SH-SY5Y (cell line): ENCODE results near the gene ZFYVE1.

ENCODE experiments used
- GATA2 ChIP-seq: IDR thresholded peaks from 2 replicates; pipeline ENCODE4 v1.6.1; 2011; ENCODE audit warnings: mild to moderate bottlenecking, low read depth, low read length
- GATA3 ChIP-seq: IDR thresholded peaks from 2 replicates; pipeline ENCODE4 v1.6.1; 2011; ENCODE audit warnings: low read depth, mild to moderate bottlenecking, low read length, moderate library complexity

Gene ZFYVE1

GRCh38 chr14:72943876-72944430, 83.0 kb downstream of the ZFYVE1 start:
- TF ChIP-seq GATA3 (no peak), GATA2 (no peak)

DNA sequence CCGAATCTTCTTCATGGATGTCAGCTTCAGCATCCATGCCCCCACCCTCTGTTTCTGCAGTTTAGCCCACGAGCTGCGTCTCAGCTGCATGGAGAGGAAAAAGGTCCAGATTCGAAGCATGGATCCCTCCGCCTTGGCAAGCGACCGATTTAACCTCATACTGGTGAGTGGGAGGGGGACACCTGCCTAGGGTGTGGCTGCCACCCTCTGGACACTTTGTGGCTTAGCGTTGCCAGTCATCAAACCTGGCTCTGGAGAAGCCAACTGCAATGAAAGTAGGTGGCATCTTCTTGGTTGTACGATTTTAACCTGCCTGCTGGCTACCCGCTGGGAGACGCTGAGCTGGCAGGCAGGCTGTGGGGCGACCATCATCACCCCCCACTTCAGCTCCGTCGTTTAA, 84.0 kb downstream of the ZFYVE1 start:
- TF ChIP-seq GATA2 (no peak), GATA3 (no peak)

DNA sequence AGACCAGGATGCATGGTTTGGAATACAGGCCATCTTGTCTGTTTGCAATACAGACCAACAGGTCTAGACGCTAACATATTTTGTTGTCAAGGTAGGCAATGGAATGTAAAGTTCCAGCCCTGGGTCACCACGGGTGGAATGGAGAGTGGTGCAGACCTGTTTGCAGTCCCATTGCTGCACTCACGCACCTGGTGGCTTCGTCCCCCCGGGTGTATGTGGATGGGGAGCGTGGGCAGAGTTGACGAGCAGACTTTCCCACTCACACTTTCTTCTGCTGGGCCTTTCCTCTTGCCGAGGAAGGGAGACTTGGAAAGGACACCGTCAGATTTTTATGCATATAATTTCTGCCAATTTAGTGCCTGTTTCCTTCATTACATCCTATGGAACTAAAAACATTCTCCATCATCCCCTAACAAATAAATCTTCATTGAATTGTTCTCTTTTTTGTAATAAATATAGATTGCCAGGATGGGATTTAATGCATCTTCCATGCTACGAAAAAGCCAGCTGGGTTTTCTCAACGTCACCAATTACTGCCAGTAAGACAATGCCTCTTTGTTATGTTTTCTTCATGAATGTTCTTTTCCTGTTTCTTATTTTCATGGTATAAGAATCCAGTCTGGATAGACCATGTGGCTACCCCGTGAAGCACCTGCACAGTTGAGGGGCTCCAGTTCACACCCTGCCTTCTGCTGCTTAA, 85.5 kb downstream of the ZFYVE1 start:
- no peak for TF ChIP-seq GATA3
- TF ChIP-seq GATA2: no peak

GRCh38 chr14:72939630-72940029, 87.3 kb downstream of the ZFYVE1 start:
- TF ChIP-seq GATA2: no peak
- TF ChIP-seq GATA3: no peak

DNA sequence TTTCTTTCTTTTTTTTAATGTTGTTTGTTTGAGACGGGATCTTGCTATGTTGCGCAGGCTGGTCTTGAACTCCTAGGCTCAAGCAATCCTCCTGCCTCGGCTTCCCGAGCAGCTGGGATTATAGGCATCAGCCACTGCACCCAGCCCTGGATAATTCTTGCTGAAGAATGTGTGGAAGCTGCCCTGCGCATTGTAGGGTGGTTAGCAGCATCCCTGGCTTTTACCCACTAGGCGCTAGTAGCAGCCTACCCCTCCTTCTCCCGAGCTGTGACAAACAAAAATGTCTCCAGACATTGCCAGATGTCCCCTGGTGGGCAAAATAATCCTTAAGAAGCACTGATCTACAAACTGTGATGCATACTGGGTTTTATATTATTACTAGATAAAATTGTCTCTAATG, 94.0 kb downstream of the ZFYVE1 start:
- TF ChIP-seq GATA2 (no peak), GATA3 (no peak)

- TF ChIP-seq GATA2: no peak
- no peak for TF ChIP-seq GATA3
These were observed 97.4 kb downstream of the ZFYVE1 start for GRCh38 chr14:72929316-72930080.

GRCh38 chr14:72928872-72929271, 98.0 kb downstream of the ZFYVE1 start:
- no peak for TF ChIP-seq GATA2
- no peak for TF ChIP-seq GATA3

DNA sequence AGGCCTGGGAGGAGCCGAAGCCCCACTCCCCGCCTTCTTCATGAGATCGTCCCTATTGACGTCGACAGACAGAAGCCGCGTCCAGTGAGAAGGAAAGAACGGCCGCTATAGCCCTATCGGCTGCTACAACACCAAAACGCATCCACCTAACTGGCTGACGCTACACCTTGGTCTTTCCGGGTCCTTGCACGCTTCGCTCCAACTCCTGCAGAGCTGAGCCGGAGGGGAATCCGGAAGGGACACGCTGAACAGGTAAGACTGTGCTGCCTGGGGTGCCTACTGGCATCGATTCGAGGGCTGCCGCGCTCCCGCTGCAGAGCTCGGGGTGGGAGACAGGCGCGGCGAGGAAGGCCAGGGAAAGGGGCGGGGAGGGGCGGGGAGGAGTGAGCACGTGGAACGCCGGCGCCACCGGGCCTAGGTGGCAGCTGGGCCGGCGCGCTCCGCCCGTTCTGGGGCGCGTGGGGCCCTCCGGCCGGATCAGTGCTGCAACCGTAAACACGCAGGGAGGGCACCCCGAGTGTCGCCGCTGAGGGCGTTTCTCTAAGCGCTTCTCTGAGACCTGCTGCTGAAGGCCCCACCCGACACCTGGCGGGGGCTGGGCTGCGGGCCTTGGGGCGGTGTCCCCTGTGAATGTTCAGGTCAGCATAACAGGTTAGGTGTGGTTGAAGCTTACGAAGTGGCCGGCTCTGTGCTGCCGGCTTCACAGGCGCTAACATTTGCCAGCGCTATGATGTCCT, 100.4 kb downstream of the ZFYVE1 start, which contains the start of gene DCAF4:
TSS of gene DCAF4 (plus strand) at position 173 of the 737 bp plus-strand sequence. CDS start 11,515 bp downstream, outside the sequence.
- TF ChIP-seq GATA3 (no peak), GATA2 (no peak)

DNA sequence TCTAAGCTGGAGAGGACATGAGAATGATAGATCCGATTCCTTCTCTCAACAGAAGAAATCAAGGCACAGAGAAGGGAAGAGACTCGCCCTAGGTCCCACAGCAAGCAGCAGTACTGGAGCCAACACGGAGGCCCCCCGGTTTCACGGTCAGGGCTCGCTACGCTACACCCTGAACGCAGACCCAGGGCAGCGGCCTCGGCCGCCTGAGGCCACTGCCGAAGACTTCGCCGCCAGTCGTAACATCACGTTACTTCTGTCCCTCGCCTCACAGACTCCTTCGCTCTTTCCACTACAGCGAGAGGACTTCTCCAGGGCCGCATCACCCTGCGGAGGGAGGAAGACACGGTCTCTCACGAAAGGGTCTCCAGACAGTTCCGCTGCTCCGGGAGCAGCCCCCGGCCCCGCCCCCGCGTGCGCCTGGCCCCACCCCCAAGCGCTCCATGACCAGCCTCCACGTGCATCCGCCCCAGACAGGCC, 101.1 kb downstream of the ZFYVE1 start:
- TF ChIP-seq GATA2 (no peak), GATA3 (no peak)

DNA sequence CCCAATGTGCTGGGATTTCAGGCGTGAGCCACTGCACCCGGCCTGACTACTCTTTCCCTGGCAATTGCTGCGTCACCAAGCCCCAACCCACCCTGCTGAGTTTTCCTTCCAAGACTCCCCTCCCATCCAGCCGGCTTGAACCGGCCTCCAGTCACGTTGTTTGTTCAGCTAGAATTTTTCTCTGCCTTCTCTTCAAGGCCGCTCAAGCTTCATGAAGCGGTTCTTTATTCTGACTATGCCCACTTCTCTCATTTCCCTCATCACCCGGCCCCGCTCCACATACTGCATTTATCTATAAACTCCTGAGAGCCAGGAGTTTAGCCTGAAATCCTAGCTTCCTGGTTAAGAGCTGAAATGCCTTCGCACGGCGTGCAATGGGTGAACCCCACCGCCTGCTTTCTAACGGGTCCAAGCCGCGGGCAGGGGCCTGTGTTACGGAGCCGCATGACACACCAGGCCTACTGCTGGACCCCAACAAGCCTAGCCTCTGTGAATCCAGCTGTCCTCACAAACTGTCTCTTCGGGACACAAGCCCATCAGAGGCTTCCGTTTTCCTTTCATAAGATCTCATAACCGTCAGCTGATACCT, 101.6 kb downstream of the ZFYVE1 start:
- TF ChIP-seq GATA3: no peak
- no peak for TF ChIP-seq GATA2

- TF ChIP-seq GATA3: no peak
- no peak for TF ChIP-seq GATA2
These were observed 102.6 kb downstream of the ZFYVE1 start for GRCh38 chr14:72924337-72924736.

GRCh38 chr14:72921396-72921795, 105.5 kb downstream of the ZFYVE1 start:
- TF ChIP-seq GATA2 (no peak), GATA3 (no peak)

DNA sequence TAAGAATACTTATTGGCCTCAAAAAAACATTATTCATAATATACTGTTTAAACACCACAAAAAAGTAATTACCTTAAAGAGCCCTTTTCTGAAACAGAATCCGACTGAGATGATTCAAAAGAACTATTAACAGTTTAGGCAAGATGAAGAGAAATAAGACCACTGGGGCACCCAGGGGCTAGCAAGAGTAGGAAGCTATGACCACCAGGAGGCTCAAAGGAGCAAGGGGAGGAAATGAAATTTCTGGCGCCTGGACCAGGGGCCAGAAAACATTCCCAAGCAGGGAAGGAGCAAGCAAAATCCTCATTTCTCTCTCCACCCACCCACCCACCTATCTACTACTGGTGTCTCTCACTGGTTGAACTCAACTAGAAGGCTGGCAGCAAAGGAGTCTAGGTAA, 106.9 kb downstream of the ZFYVE1 start:
- no peak for TF ChIP-seq GATA2
- TF ChIP-seq GATA3: no peak
